Measurements from ENCODE around the gene TMEM14C.

DNA sequence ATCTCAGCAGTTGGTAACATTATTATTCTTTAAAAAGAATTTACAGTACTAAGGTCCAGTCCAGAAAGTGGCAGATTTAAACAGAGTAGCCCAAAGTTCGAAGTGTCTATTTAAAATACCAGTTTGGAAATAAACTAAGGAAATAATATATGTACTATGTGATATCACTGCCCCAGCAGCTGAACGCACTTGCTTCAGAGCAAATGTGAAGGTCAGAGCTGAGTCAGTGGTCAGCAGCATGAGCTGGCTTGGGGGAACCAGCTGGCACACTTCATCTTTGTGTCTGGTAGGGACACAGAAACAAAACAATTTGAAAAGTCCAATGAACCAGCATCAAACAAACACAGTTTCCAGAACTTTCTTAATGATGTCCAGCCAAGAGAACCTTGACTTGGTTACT, 40.1 kb downstream of the TMEM14C start:
- TF ChIP-seq JUNB (IDR thresholded peaks at IDR 0.05; ENCODE audit: unreplicated experiment) (no peak), CTCF (conservative IDR thresholded peaks at IDR 0.05; ENCODE audit: low read depth in 2 of 2) (no peak), EZH2 (IDR thresholded peaks at IDR 0.05; ENCODE audit: low read depth, unreplicated experiment) (no peak), POLR2AphosphoS5 (IDR thresholded peaks at IDR 0.05; ENCODE audit: low read depth) (no peak), CREB1 (CRISPR knock-in tag; IDR thresholded peaks at IDR 0.05; ENCODE audit: low read depth) (no peak), REST (IDR thresholded peaks at IDR 0.05; ENCODE audit: unreplicated experiment) (no peak), ZNF462 (CRISPR knock-in tag; IDR thresholded peaks at IDR 0.05) (no peak), EZH2phosphoT487 (IDR thresholded peaks at IDR 0.05; ENCODE audit: unreplicated experiment) (no peak), NANOG (IDR thresholded peaks at IDR 0.05; ENCODE audit: borderline replicate concordance) (no peak), ZNF114 (CRISPR knock-in tag; IDR thresholded peaks at IDR 0.05) (no peak), STAT1 (IDR thresholded peaks at IDR 0.05; ENCODE audit: unreplicated experiment) (no peak), ZNF331 (CRISPR knock-in tag; IDR thresholded peaks at IDR 0.05; ENCODE audit: low read depth) (no peak)

Measured in GM23338 (cell line).